Panc1 (cell line): ENCODE results near the gene MSI2.
"Not testable (repeated sequence)": the region's sequence is repeated elsewhere in the genome, so short reads cannot be mapped to it uniquely, and the experiment has no call there.

Source experiments
- CTCF ChIP-seq: fragments of 450-650 bp; IDR thresholded peaks from 2 replicates; pipeline ENCODE4 v1.5.1; 2017; ENCODE audit warnings: mild to moderate bottlenecking
- POLR2AphosphoS5 ChIP-seq: IDR thresholded peaks from 2 replicates; pipeline ENCODE4 v1.6.1; 2012; ENCODE audit warnings: mild to moderate bottlenecking, low read depth, low read length, moderate library complexity
- REST ChIP-seq, 2 experiments: IDR thresholded peaks; 2 replicates each; pipeline ENCODE4 v1.6.1; 2011 to 2012; ENCODE audit warnings: low read depth in 2 of 2, control low read depth in 1 of 2, low read length in 1 of 2, mild to moderate bottlenecking in 1 of 2, moderate library complexity in 1 of 2; ENCODE audit not compliant: insufficient read depth in 1 of 2
- SIN3A ChIP-seq: IDR thresholded peaks from 2 replicates; pipeline ENCODE4 v1.6.1; 2012; ENCODE audit warnings: low read depth, mild to moderate bottlenecking, low read length, moderate library complexity, borderline replicate concordance; ENCODE audit not compliant: insufficient read depth

- TF ChIP-seq CTCF; POLR2AphosphoS5; REST (IDR thresholded peaks at IDR 0.05; ENCODE audit: insufficient read depth in 1 of 2, low read depth in 2 of 2, low read length in 1 of 2); SIN3A: not testable (repeated sequence)
These were observed 44.3 kb downstream of the MSI2 start for GRCh38 chr17:57300592-57300991.
